HG03045 (cell line): Measurements from ENCODE around the gene TMEM253.

Source experiments
- ATAC-seq: cut with Tn5 transposase; IDR thresholded peaks from one replicate; pipeline ENCODE4 v1.9.1; 2021; ENCODE audit warnings: mild to moderate bottlenecking, moderate library complexity; ENCODE audit not compliant: unreplicated experiment

The TMEM253 gene

GRCh38 chr14:21100931-21101330, at the start of gene TMEM253:
TSS of gene TMEM253 (plus strand) at chr14:21101066. CDS start at chr14:21101344, 278 bp downstream.
- no peak for ATAC-seq

- no peak for ATAC-seq
Observed at GRCh38 chr14:21053184-21054122, 47.4 kb upstream of the TMEM253 start.

GRCh38 chr14:21054123-21054767, 46.6 kb upstream of the TMEM253 start:
- no peak for ATAC-seq

GRCh38 chr14:21054768-21055145, 46.1 kb upstream of the TMEM253 start:
- ATAC-seq = no peak

GRCh38 chr14:21055432-21056117, 45.3 kb upstream of the TMEM253 start:
- no peak for ATAC-seq

GRCh38 chr14:21056520-21057163, 44.2 kb upstream of the TMEM253 start:
- ATAC-seq = no peak

GRCh38 chr14:21057803-21058675, 42.8 kb upstream of the TMEM253 start, which contains the start of gene RNASE8:
TSS of gene RNASE8 (plus strand) at chr14:21057822. CDS start at chr14:21057893, 71 bp downstream.
- no peak for ATAC-seq

GRCh38 chr14:21058903-21059302, 42.0 kb upstream of the TMEM253 start:
- ATAC-seq = no peak

- no peak for ATAC-seq
Observed at GRCh38 chr14:21059842-21060613, 40.8 kb upstream of the TMEM253 start.

- ATAC-seq = no peak
Observed at GRCh38 chr14:21060614-21061346, 40.1 kb upstream of the TMEM253 start.

GRCh38 chr14:21061347-21061668, 39.6 kb upstream of the TMEM253 start:
- ATAC-seq = no peak

GRCh38 chr14:21063479-21063878, 37.4 kb upstream of the TMEM253 start:
- no peak for ATAC-seq

- ATAC-seq = no peak
Observed at GRCh38 chr14:21066882-21067502, 33.9 kb upstream of the TMEM253 start.

- no peak for ATAC-seq
Observed at GRCh38 chr14:21068521-21069387, 32.1 kb upstream of the TMEM253 start.

- no peak for ATAC-seq
Observed at GRCh38 chr14:21069388-21070082, 31.3 kb upstream of the TMEM253 start.

GRCh38 chr14:21070083-21070609, 30.7 kb upstream of the TMEM253 start, which contains the start of gene ARHGEF40:
TSS of gene ARHGEF40 (plus strand) at chr14:21070304. CDS start at chr14:21070397, 93 bp downstream.
- no peak for ATAC-seq
